Measurements from ENCODE around the gene GSTCD. TPM values are rescaled to one million over a fixed set of nuclear protein-coding genes. Genes with fewer than 3 reads are reported as not detected.
"Not testable (repeated sequence)": the region's sequence is repeated elsewhere in the genome, so short reads cannot be mapped to it uniquely, and the experiment has no call there.

The GSTCD gene, protein sequence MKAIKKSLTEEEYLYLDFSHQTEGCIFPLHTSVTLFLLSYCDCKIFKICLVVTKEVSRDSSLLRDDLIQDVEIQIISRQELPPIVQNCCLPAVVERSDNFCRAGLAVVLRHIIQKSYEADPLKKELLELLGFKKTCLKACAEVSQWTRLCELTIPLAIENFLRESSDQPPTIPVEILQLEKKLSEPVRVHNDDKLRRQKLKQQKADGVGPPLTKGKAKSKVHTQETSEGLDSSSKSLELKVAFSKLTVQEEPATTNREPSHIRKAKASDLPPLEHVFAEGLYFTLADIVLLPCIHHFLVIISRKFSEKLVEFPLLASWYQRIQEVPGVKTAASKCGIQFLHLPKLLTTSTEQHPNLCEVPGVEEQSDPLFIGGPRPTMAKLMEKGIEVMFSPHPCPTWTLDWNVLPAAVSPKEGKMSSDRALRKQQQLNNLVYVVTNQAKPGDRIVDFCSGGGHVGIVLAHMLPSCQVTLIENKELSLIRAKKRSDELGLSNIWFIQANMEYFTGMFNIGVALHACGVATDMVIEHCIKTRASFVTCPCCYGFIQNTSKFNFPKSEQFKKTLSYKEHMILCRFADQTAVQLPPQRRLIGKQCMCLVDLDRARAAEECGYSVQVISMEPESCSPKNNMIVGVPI
- total RNA-seq = 7.8 and 9.0 TPM in 2 replicates

DNA sequence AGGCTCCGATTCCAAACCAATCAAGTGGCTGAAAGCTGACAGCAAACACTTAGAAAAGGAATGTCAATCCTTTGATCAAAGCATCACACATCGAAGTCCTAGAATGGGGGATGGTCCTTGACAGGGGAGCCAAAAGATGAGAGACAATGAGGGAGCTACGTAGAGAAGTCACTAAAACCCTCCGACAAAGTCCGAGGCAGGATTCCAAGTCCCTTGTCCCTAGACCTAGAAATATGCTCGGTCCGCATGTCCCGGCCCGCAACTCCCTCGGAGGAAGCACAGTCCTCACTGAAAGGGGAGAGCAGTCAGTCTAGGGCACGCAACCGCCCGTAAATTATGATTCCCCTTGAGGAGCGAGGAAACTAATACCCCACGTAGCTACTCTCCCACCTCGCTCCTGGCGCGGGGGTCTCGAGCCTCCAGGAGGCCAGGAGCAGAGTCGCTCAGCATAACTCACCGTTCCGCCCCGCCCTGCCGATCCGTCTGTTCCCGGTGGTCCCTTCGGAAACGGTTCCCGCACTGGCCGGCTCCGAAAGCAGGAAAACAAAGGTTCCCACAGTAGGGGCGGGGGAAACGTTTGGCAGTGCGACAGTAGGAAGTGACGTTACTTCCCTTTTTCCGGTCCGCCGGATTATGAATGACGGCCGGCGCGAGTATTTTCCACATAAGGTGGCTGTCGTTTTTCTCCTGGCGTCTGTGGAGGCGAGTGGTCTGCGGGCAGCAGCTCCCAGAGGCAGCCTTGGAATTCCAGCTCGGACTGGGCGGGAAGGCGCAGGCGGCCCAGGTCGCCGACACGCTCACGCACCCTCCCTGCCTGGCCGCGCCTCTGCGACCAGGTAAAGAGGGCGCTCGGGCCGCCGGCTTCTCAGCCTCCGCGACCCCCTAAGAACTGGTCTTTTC is at the start of gene GSTCD, which contains the start of gene INTS12:
Gene GSTCD (plus strand): TSS at position 604 of the 900 bp plus-strand sequence. CDS start 8,830 bp downstream, outside the sequence.
Gene INTS12 (minus strand): TSS at position 509 of the 900 bp plus-strand sequence. CDS start 8,684 bp downstream, outside the sequence.
- peak; percentile 94 to 96 for DNase-seq (ENCODE audit: low read depth in 2 of 2)

DNA sequence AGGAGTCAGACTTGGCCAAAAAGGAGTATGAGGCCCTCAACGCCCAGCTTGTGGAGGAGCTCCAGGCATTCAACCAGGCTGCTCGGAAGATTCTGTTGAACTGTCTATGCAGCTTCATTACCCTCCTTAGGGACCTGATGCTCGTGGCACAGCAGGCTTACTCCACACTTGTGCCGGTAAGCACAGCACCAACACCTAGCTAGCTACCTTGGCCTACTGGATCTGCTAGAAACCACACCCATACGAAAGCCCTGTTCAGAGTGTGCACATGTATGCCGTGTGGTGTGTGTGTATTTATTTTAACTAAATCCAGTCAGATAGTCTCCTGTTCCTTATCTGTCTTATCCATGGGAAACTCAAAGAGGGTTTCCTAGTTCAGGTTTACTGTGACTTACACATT is 49.4 kb upstream of the GSTCD start:
- no peak for DNase-seq (ENCODE audit: low read depth in 2 of 2)

DNA sequence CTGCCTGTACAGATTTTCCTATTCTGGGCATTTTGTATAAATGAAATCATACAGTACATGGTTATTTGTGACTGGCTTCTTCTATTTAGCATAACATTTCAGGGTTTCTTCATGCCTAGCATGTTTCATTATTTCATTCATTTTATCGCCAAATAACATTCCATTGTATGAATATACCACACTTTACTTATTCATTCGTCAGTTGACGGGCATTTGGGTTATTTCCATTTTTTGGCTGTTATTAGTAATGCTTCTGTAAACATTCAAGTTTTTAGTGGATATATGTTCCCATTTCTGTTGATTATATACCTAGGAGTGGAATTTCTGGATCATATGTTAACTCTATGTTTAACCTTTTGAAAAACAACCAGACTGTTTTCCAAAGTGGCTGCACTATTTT is 47.6 kb upstream of the GSTCD start:
- no peak for DNase-seq (ENCODE audit: low read depth in 2 of 2)

GRCh38 chr4:105662935-105663675 is 45.5 kb upstream of the GSTCD start:
- DNase-seq (ENCODE audit: low read depth in 2 of 2) = no peak

DNA sequence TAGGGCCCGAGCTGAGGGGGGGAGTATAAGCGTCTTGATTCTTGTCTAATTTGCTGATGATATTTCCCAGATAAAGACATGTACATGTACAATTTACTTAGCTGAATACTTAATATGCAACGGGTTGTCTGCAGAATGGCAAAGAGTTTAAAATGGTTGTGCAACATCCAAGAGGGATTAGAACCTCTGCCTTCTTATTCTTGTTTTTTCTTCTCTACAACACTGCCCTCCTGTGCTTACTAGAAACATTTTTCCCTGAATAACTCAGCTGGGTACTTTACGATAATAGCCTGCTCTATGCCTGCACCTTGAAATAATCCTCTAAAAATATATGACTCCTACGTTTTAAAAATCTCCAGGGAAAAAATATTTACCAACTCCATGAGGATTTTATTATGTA is 41.9 kb upstream of the GSTCD start:
- peak in 1 of 2 donors; percentile 1 for DNase-seq (ENCODE audit: low read depth in 2 of 2)

DNA sequence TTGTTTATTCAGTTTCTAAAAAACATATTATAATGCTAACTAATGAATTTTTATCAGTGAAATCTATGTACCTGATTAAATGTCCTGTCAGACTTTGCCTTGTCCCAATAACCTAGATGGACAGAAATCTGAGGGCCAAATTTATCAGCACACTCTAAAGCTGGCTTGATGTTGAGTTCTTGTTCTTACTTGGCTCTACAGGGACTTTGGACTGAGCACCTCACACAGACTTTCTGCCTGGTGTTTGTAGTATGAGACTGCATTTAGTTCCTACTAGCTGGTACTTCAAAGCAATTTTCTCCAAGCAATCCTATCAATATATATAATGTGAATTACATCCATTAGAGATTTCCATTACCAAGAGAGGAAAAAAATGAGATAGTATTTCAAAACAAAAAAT is 37.9 kb upstream of the GSTCD start:
- DNase-seq (ENCODE audit: low read depth in 2 of 2) = no peak

GRCh38 chr4:105671301-105671700 is 37.3 kb upstream of the GSTCD start:
- no peak for DNase-seq (ENCODE audit: low read depth in 2 of 2)

DNA sequence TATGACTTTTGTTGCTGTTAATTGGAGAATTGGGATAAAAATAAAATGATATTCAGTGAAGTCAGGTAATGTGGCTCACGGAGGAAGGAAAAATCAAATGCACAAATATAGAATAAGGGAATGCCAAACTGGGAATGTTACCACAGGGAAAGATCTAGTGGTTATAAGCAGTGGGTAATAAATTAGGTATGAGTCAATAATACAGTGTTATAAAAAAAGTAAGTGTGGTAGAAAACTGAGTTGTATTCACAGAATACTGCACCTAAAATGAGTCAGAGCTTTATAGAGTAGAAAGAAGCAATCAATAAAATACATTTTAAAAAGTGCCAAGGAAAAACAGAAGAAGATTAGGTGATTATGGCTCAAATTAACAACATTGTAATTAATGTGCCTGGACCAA is 34.6 kb upstream of the GSTCD start:
- DNase-seq (ENCODE audit: low read depth in 2 of 2) = no peak

GRCh38 chr4:105677709-105678108 is 30.9 kb upstream of the GSTCD start:
- DNase-seq (ENCODE audit: low read depth in 2 of 2) = no peak

DNA sequence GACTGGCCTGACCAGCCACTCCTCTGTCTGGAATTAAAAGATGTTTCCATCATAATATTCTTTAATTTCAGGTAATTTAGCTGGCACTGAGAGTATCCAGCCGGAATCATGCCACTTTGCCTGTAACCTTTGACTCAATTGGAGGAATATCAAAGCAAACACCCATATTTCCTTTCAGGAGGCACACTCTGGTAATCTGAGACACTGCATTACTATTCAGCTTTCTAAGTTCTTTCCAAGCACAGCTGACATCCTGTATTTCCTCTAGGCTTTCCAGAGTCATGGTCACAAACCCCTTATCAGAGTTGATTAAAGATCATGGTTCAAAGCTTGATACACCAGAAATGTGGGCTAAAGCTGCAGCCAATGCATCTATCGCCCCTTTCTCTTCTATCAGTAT is 29.4 kb upstream of the GSTCD start:
- peak in 1 of 2 donors; percentile 57 for DNase-seq (ENCODE audit: low read depth in 2 of 2)

GRCh38 chr4:105683038-105683437 is 25.5 kb upstream of the GSTCD start:
- peak in 1 of 2 donors; percentile 61 for DNase-seq (ENCODE audit: low read depth in 2 of 2)

DNA sequence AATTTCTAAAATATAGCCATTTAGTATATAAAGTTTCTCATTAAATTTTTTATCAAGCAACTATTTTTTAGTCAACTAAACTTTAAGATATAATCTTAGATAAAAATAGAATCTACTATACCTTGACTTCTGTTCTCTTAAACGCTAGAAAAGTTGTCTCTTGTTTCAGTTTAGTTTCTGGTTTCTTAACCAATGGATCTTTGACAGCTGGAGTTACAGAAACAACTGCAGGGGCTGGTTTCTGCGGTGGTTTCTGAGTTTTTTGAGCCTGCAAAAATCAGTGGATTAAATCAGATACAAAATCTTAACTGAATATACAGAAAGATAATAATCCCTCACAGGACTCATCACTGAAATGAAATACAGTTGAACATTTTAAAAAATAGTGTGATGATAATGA is 22.0 kb upstream of the GSTCD start:
- no peak for DNase-seq (ENCODE audit: low read depth in 2 of 2)

DNA sequence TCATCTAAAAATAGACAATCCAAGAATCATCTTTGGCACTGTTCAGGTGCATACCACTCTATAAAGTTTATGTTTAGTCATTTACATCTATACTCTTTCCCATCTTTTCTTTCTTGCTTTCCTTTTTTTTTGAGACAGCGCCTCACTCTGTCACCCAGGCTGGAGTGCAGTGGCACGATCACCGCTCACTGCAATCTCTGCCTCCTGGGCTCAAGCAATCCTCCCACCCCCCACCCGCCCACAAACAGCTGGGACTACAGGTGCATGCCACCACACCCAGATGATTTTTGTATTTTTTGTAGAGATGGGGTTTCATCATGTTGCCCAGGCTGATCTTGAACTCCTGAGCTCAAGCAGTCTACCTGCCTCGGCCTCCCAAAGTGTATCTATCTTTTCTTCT is 13.8 kb upstream of the GSTCD start:
- DNase-seq (ENCODE audit: low read depth in 2 of 2) = not testable (repeated sequence)

GRCh38 chr4:105695832-105696231 is 12.8 kb upstream of the GSTCD start:
- not testable (repeated sequence) for DNase-seq (ENCODE audit: low read depth in 2 of 2)

- no peak for DNase-seq (ENCODE audit: low read depth in 2 of 2)
Observed at GRCh38 chr4:105698607-105699006, 10.0 kb upstream of the GSTCD start.

DNA sequence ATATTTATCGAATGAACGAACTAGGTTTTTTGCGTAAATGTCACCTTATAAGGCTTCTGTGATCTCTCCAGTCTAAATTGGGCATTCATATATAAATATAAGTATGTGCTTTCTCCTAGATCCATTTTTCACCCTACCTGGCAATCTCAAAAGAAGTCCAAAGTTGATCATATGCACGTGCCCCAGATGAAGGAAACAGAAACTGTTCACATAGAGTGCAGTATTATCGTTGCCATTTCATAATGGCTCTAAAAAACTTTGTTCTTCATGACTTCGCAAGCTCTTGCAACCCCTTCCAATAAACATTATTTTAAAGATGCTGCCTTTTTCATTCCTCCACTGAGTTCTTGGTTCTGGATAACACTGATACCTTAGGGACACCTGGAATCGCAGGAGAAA is 803 bp upstream of the GSTCD start:
- DNase-seq (ENCODE audit: low read depth in 2 of 2) = peak in 1 of 2 donors; percentile 5

GRCh38 chr4:105709081-105709450 is 482 bp downstream of the GSTCD start:
- DNase-seq (ENCODE audit: low read depth in 2 of 2) = peak in 1 of 2 donors; percentile 38

DNA sequence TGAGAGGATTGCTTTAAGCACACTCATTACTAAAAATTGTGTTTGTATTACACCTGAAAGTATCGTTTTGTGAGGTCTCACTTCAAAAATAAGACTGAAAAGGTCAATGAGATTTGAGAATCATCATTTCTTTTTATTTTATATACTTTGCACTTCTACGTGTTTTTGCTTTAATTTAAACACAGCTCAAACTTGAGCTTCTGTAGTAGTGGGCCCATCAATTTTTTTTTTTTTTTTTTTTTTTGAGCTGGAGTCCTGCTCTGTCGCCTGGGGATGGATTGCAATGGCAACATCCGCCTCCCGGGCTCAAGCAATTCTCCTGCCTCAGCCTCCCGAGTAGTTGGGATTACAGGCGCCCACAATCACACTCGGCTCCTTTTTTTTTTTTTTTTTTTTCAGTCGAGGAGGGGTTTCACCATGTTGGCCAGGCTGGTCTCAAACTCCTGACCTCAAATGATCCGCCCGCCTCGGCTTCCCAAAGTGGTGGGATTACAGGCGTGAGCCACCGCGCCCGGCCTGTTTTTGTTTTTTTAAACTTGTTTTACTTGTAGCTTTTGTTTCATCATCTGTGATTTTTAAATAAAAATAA is 1.5 kb downstream of the GSTCD start:
- DNase-seq (ENCODE audit: low read depth in 2 of 2) = no peak

DNA sequence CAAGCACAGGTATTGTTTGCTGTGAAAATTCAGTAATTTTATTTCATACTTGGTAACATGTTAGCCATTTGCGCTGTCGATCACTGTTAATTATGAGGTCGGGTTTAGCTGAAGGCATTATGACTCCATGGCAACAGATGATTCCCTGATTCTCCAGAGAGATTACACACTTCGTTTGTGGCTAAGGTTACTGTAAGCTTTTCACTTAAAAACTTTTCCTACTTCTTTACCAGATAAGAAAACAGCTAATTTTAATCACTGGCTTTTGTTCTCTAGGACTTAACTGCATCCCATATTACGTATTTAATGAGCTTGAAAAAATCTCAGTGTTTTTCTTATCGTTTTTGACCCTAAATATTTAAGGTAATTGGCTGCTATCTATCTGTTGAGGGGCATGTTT is 2.1 kb downstream of the GSTCD start:
- no peak for DNase-seq (ENCODE audit: low read depth in 2 of 2)

DNA sequence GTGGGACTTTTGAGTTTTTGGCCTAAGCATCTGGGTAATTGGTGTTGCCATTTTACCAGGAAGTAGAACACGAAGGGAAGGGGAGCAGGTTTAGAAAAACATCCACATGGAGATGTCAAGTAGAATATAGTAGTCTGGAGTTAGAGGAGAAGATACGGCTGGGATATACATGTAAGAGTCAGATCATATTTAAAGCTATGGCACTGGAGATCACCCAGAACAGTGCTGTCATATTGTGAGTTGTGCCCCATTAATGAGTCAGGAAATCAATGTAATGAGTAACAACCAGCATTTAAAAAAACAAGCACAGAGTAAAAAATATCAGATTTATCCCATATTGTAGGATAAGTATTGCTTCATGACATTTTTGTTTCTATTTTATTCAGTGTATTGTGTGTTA is 4.2 kb downstream of the GSTCD start:
- DNase-seq (ENCODE audit: low read depth in 2 of 2) = no peak

DNA sequence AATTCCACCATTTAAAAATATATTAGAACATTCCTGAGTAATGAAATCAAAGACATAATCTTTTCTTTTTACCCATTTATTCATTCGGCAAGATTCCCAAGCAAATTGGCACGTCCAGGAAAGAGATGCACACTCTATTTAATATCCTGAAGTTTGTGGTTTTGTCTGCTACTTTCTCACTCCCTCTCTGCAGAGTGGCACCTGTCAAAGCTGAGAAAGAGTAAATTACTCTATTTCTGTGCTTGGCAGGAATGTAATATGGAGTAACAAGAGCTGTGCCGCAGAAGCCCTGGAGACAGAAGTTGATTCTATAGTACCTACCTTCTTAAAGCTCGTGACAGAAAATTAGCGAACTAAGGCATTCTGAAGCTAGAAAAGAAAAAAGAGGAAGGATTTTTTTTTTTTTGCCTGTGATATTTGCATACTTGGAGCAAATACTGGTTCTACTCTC is 5.5 kb downstream of the GSTCD start:
- DNase-seq (ENCODE audit: low read depth in 2 of 2) = no peak

Measured in dermis microvascular lymphatic vessel endothelial cell (primary cell).